GM21515 (cell line): Measurements from ENCODE around the gene STRN3.
"Not testable (repeated sequence)": the region's sequence is repeated elsewhere in the genome, so short reads cannot be mapped to it uniquely, and the experiment has no call there.

ENCODE experiments used
- ATAC-seq: cut with Tn5 transposase; IDR thresholded peaks from one replicate; pipeline ENCODE4 v1.9.1; 2021; ENCODE audit not compliant: unreplicated experiment

The STRN3 gene

DNA sequence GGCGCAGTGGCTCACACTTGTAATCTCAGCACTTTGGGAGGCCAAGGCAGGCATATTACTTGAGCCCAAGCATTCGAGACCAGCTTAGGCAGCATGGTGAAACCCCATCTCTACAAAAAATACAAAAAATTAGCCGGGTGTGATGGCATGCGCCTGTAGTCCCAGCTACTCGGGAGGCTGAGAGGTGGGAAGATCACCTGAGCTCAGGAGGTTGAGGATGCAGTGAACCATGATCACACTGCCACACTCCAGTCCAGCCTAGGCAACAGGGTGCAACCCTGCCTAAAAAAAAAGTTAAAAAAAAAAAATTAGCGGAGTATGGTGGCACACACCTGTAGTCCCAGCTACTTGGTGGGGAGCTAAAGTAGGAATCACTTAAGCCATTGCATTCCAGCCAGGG, 22.2 kb downstream of the STRN3 start:
- ATAC-seq, result not testable (repeated sequence)

- ATAC-seq, result no peak
Observed at GRCh38 chr14:31003284-31003683, 22.9 kb downstream of the STRN3 start.

- no peak for ATAC-seq
Observed at GRCh38 chr14:31001339-31001658, 24.9 kb downstream of the STRN3 start.

GRCh38 chr14:31000629-31001338, 25.4 kb downstream of the STRN3 start:
- ATAC-seq, result no peak

DNA sequence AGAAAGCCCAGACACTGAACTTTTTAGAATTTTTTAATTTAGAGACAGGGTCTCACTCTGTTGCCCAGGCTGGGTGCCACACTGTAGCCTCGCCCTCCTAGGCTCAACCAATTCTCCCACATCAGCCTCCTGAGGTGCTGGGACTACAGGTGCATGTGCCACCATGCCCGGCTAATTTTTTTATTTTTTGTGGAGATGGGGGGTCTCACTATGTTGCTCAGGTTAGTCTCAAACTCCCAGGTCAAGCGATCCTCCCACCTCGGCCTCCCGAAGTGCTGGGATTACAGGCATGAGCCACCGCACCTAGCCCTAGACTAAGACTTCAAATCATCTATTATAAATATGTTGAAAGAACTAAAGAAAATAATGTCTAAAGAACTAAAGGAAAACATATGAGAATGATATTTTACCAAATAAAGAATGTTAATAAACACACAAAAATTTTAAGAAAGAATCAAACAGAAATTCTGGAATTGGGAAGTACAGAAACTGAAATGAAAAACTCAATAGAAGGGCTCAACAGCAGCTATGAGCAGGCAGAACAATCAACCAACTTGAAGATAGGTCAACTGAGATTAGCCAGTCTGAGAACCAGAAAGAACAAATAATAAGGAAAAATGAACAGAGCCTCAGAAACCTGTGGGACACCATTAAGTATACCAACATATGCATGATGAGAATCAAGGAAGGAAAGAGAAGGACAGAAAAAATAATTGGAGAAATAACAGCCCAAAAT, 27.0 kb downstream of the STRN3 start:
- no peak for ATAC-seq

DNA sequence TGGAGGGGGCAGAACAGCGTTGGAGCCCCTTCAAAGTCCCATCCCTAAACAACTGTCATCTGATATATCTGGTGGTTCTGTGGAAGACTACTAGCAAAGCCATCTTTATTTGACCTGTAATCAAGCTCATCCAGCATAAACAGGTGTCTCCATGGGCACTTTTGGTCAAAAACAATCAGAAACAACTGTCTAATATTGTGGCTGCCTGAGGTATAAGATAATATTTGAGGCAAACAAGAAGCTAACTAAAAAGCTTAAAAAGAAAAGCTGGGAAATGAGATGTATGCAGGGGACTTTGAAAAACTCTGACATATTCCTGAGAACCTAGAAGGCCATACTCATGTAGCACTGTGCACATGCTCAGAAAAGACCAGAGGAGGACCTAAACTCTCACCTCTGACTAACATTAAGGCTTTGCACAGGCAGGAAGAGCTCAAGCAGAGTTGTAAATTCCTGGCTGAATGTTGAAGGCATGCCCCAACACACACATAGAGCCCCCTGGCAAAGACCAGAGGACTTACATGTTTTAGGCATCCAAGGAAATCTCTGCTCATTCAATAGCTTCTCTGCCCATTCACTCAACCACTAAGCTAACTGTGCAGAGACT, 28.0 kb downstream of the STRN3 start:
- ATAC-seq, result no peak

DNA sequence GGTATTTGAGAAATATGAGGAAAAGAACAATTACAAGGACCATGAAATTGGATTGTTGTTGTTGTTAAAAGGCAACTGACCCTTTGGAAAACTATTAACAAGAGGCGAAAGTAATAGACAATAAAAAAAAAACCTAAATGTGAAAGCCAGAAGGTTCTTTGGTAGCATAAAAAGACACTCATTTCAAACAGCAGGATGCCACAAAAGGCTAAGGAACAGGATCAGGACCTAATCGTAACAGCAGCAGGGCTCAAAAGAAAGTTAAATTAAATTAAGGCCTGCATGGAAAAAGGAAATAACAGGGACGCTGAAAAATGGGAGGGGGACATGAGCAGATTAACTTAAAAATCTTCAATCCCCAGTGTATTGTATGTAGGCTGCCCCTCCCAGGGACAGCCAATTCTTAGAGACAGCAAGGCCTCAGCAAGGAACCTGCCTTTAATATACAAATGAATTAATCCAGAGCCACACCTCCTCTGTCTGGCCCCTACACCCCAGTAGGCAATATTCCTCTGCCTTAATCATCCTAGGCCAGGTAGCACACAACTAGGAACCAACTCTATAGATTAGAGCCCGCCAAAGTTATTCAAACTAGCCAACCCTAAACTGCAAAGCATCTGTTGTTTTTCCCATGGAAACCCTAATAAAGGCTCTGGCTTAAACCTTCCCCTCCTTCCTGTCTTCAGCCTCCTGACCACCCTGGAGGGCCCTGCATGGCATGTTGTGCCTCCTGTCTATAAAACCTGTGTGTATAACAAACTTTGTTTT, 29.1 kb downstream of the STRN3 start:
- ATAC-seq, result no peak

DNA sequence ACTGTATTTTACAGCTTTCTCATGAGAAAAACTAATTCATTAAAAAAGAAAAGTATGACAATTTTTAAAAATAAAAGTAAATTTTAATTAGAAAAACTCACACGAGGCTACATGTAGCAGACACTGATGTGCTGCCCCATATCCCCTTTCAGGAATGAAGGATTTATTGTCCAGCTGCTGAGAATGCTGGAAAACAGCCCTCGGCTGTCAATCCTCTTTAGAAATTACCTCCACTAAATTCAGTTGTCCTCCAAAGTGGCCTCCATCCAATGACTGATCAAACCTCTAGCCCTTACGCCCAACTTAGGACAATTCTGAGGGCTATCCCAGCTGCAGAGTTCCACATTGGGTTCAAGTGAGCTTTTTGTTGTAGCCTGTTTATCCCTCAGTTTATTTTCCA, 30.5 kb downstream of the STRN3 start:
- no peak for ATAC-seq

DNA sequence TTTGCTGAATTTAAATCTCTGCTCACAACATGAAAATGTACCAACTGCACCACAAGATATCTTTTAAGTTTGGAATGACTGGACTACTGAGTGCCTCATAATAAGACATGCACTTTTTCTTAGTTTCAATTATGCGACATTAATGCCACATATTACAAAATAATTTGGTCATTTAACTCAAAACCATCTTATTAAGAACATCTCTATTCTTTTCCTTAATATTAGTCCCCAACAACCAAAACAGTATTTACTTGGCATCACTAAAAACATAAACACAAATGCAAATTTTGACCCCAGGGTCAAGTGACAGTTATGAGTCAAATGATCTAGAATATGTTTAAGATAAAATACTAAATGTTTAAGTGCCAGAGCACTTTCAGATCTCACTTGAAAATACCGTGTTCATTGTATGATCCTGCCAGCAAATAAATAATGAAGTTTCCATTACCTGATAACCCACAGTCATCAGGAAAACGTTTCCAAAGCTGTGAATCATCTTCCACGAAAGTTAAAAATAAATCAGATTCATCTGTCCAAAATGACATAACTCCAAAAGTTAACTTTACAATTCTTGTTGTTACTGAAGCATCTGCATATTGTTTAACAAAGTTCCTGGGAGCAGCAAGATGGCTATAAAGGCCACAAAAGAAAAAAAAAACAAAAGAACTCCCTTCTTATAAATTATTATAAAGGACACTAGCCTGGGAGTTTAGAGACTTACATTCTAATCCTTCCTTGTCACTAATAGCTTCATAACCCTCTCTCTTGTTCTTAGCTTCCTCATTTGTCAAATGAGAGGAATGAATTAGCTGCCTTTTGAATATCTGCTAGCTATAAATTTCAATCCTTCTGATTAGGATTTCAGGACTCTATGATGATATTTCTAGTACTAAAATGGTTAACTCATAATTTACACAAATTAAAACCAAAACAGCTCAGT, 31.2 kb downstream of the STRN3 start:
- ATAC-seq, result no peak

DNA sequence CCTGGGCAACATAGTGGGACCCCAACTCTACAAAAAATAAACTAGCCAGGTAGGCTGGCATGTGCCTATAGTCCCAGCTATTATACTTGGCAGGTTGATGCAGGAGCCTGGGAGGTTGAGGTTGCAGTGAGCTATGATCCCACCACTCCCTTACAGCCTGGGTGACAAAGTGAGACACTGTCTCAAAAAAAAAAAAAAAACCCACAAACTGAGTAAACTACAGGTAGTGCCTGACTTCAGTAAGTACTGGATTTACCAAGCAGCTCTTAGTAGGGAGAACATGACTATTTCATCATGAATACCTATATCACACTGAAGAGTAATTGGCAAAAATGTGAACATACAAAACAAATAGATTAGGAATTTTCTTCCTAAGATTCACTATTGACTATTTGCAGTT, 33.1 kb downstream of the STRN3 start:
- ATAC-seq, result no peak

- ATAC-seq, result no peak
Observed at GRCh38 chr14:30991408-30991807, 34.8 kb downstream of the STRN3 start.

GRCh38 chr14:30990770-30991169, 35.4 kb downstream of the STRN3 start:
- no peak for ATAC-seq

- ATAC-seq, result no peak
Observed at GRCh38 chr14:30988509-30988908, 37.7 kb downstream of the STRN3 start.

GRCh38 chr14:30985796-30986195, 40.4 kb downstream of the STRN3 start:
- no peak for ATAC-seq

DNA sequence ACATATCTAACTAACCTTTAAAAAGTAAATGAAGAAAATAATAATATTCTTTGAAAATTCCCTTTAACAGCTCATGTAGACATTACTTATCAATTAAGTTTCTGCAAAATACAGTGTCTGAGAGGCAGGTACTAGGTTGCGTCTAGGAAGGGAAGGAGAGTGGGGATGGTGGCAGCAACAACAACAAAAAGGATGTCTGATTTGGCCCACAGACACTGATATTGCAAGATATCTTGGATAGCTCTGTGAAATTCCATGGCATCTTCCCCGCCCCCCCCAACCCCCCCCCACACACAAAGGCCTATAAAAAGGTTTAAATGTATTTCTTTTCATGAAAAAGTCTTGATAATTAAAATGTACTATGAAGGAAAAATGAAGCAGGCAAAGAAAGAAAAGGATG, 42.3 kb downstream of the STRN3 start:
- ATAC-seq, result no peak

GRCh38 chr14:30982533-30982932, 43.6 kb downstream of the STRN3 start:
- no peak for ATAC-seq

GRCh38 chr14:30980980-30981379, 45.2 kb downstream of the STRN3 start:
- no peak for ATAC-seq

DNA sequence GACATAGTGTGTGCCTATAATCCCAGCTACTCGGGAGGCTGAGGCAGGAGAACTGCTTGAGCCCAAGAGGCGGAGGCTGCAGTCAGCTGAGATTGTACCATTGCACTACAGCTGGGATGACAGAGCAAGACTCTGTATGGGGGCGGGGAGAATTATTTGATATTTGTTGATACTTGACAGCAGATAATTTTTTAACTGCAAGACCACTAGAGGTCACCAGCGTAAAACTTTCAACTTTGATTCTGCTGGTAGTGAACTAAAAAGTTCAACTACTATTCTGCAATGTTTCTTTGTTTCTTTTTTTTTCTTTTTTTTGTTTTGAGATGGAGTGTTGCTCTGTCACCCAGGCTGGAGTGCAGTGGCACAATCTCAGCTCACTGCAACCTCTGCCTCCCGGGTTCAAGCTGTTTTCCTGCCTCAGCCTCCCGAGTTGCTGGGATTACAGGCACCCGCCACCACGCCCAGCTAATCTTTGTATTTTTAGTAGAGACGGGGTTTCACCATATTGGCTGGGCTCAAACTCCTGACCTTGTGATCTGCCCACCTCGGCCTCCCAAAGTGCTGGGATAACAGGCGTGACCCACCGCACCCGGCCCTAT, 46.0 kb downstream of the STRN3 start:
- ATAC-seq, result not testable (repeated sequence)

GRCh38 chr14:30977752-30978151, 48.4 kb downstream of the STRN3 start:
- ATAC-seq, result no peak

- ATAC-seq, result no peak
Observed at GRCh38 chr14:30974628-30975027, 51.6 kb downstream of the STRN3 start.
